HL-60 (cell line): ENCODE data around the gene ADPRH.

ENCODE experiments used
- DNase-seq, 2 experiments: peaks; one replicate each; pipeline ENCODE4 v3.0.0-alpha.2; 2010 to 2020; ENCODE audit warnings: low read depth in 1 of 2, low spot score in 1 of 2
- H3K27ac ChIP-seq: fragments of 250-450 bp; sonication (Bioruptor Pico); replicated peaks from 2 replicates; pipeline ENCODE4 v1.5.1; 2020; ENCODE audit warnings: mild to moderate bottlenecking, moderate library complexity
- H3K27me3 ChIP-seq: fragments of 250-450 bp; sonication (Bioruptor Pico); 2 replicates; pipeline ENCODE4 v1.5.1; 2021; ENCODE audit warnings: mild to moderate bottlenecking, moderate library complexity; ENCODE audit not compliant: insufficient read depth, poor library complexity, severe bottlenecking
- H3K4me3 ChIP-seq: replicated peaks from 2 replicates; pipeline ENCODE4 v1.5.1; 2011; ENCODE audit warnings: mild to moderate bottlenecking, control low read depth, low read length; ENCODE audit not compliant: insufficient read depth
- CTCF ChIP-seq: IDR thresholded peaks from one replicate; pipeline ENCODE4 v1.5.1; 2011; ENCODE audit warnings: low read length, control low read depth, inconsistent platforms; ENCODE audit not compliant: insufficient read depth
- GABPA ChIP-seq: IDR thresholded peaks from 2 replicates; pipeline ENCODE4 v1.6.1; 2012; ENCODE audit warnings: low read depth
- POLR2AphosphoS5 ChIP-seq: IDR thresholded peaks from 2 replicates; pipeline ENCODE4 v1.6.1; 2012; ENCODE audit warnings: low read depth
- REST ChIP-seq: IDR thresholded peaks from 2 replicates; pipeline ENCODE4 v1.6.1; 2012; ENCODE audit warnings: low read depth; ENCODE audit not compliant: insufficient replicate concordance
- SPI1 ChIP-seq: IDR thresholded peaks from 2 replicates; pipeline ENCODE4 v1.6.1; 2012; ENCODE audit warnings: low read depth, mild to moderate bottlenecking, borderline replicate concordance

The ADPRH gene

GRCh38 chr3:119609301-119609700 is 30.0 kb downstream of the ADPRH start:
- no peak for DNase-seq
- Histone ChIP-seq H3K27ac (no peak overlapping the region), H3K4me3 (no peak overlapping the region), H3K27me3 (no peaks in the 10 kb centered on the region)
- no peak for TF ChIP-seq SPI1
- TF ChIP-seq POLR2AphosphoS5 = no peak
- no peak for TF ChIP-seq CTCF
- no peak for TF ChIP-seq GABPA
- no peak for TF ChIP-seq REST

- no peak for DNase-seq
- TF ChIP-seq SPI1 (peak; percentile 66), POLR2AphosphoS5 (no peak)
- no peaks in the 10 kb centered on the region for H3K27me3 ChIP-seq
- H3K27ac ChIP-seq = no peak overlapping the region
- H3K4me3 ChIP-seq = no peak overlapping the region
Measured at GRCh38 chr3:119611664-119612063, 32.4 kb downstream of the ADPRH start.

DNA sequence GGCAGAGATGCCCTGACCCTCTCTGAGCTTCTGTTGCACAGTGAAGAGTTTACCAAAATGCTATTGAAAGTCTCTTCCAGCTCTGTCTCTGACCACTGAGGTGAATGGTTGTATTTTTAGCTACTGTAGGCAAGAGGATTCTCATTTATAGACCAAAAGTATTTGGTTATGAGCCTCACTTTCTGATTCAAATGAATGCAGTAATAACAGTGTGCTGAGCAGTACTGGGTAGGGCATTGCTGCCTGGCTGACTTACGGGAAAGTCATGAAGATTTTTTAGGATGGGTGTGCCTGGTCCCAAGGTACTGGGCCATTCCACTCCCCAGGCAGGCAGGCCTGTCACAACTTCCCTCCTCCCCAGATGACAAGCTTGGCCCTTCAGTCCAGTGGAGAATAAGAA is 33.9 kb downstream of the ADPRH start:
- TF ChIP-seq POLR2AphosphoS5 (no peak), REST (no peak)
- H3K27ac ChIP-seq = no peak overlapping the region
- no peak overlapping the region for H3K4me3 ChIP-seq
- DNase-seq = no peak
- no peaks in the 10 kb centered on the region for H3K27me3 ChIP-seq

- no peaks in the 10 kb centered on the region for H3K27me3 ChIP-seq
- no peak for DNase-seq
- H3K4me3 ChIP-seq = no peak overlapping the region
- no peak for TF ChIP-seq SPI1
- no peak for TF ChIP-seq CTCF
- TF ChIP-seq REST = no peak
- H3K27ac ChIP-seq = no peak overlapping the region
Measured at GRCh38 chr3:119613872-119614271, 34.6 kb downstream of the ADPRH start.
